Fibroblast of lung (primary cell): ENCODE data around the gene CAMKMT. TPM values are rescaled to one million over a fixed set of nuclear protein-coding genes. Genes with fewer than 3 reads are reported as not detected.

Source experiments
- DNase-seq, 2 donors: peaks; one replicate each; pipeline versions ENCODE4 v3.0.0 to v3.0.0-alpha.2; 2010; ENCODE audit warnings: low read depth in 2 of 2
- H2AFZ ChIP-seq: 2 replicates; pipeline ENCODE4 v1.5.1; 2012; ENCODE audit warnings: low read length, control low read depth, inconsistent platforms
- H3K27ac ChIP-seq: 2 replicates; pipeline ENCODE4 v1.5.1; 2011; ENCODE audit warnings: low read length, control low read depth; ENCODE audit not compliant: insufficient read depth
- H3K27me3 ChIP-seq: 2 replicates; pipeline ENCODE4 v1.5.1; 2011; ENCODE audit warnings: mild to moderate bottlenecking, low read length; ENCODE audit not compliant: control insufficient read depth, insufficient read depth
- H3K36me3 ChIP-seq: 2 replicates; pipeline ENCODE4 v1.5.1; 2011; ENCODE audit warnings: low read length; ENCODE audit not compliant: control insufficient read depth, insufficient read depth
- H3K4me1 ChIP-seq: 2 replicates; pipeline ENCODE4 v1.5.1; 2011; ENCODE audit warnings: low read length; ENCODE audit not compliant: control insufficient read depth, insufficient read depth; ENCODE audit errors: extremely low read depth
- H3K4me2 ChIP-seq: 2 replicates; pipeline ENCODE4 v1.5.1; 2011; ENCODE audit warnings: low read length, control low read depth; ENCODE audit not compliant: insufficient read depth; ENCODE audit errors: extremely low read depth
- H3K4me3 ChIP-seq, 4 experiments: fragments of 200-600 bp in 1 of 4; sonication (generic) in 1 of 4; replicated peaks in 1 of 4; 2 replicates each; pipeline ENCODE4 v1.5.1; 2011 to 2016; ENCODE audit warnings: low read length in 4 of 4, low read depth in 3 of 4, mild to moderate bottlenecking in 3 of 4, control low read depth in 2 of 4, inconsistent platforms in 1 of 4, mixed read lengths in 1 of 4; ENCODE audit not compliant: insufficient read depth in 1 of 4; ENCODE audit errors: control extremely low read depth in 1 of 4
- H3K79me2 ChIP-seq: 2 replicates; pipeline ENCODE4 v1.5.1; 2012; ENCODE audit warnings: mild to moderate bottlenecking, low read length, inconsistent platforms; ENCODE audit not compliant: control insufficient read depth, insufficient read depth
- H3K9ac ChIP-seq: 2 replicates; pipeline ENCODE4 v1.5.1; 2011; ENCODE audit warnings: mild to moderate bottlenecking, low read length, control low read depth; ENCODE audit not compliant: insufficient read depth
- H3K9me3 ChIP-seq: 2 replicates; pipeline ENCODE4 v1.5.1; 2012; ENCODE audit warnings: low read depth, low read length; ENCODE audit not compliant: control insufficient read depth, insufficient read depth
- H4K20me1 ChIP-seq: 2 replicates; pipeline ENCODE4 v1.5.1; 2011; ENCODE audit warnings: low read length; ENCODE audit not compliant: control insufficient read depth, insufficient read depth; ENCODE audit errors: extremely low read depth
- EZH2 ChIP-seq: IDR thresholded peaks from 2 replicates; pipeline ENCODE4 v1.5.1; 2012; ENCODE audit warnings: low read length, control low read depth, mild to moderate bottlenecking; ENCODE audit errors: missing control alignments
- polyA plus RNA-seq, 2 donors: library from polyadenylated mRNA; depleted of rRNA in 1 of 2; stranded (reverse) in 1 of 2; unstranded in 1 of 2; fragments of >200 nt; gene quantifications; 2 replicates each; pipeline ENCODE4 v1.2.1, GENCODE V29; 2011 to 2012; ENCODE audit warnings: missing spikeins in 1 of 2
- total RNA-seq: library from RNA; depleted of rRNA; stranded (reverse); fragments of >200 nt; gene quantifications from 2 replicates; pipeline ENCODE4 v1.2.1, GENCODE V29; 2014
- TF ChIP-seq, protein P1 (sequence below), 2 donors: IDR thresholded peaks in 1 of 2; conservative IDR thresholded peaks in 1 of 2; 1 replicate in 1 of 2; 2 replicates in 1 of 2; pipeline ENCODE4 v1.5.1; 2011 to 2012; ENCODE audit warnings: low read length in 2 of 2, control low read depth in 1 of 2, inconsistent platforms in 1 of 2, low read depth in 1 of 2, mild to moderate bottlenecking in 1 of 2

The CAMKMT gene
- total and polyA plus RNA-seq, 2 donors (not counting 1 experiment from before 2014, with no cell fraction given): 7.9 to 11.6 TPM

GRCh38 chr2:44358503-44358902 is 3.2 kb upstream of the CAMKMT start:
- Histone ChIP-seq H3K36me3 (no peaks in the 10 kb centered on the region), H3K27ac (no peak overlapping the region), H3K4me1 (peaks cover 3% of the 10 kb centered on the region), H3K79me2 (peaks cover 19% of the 10 kb centered on the region), H3K27me3 (no peaks in the 10 kb centered on the region), H3K9ac (no peak overlapping the region), H3K4me2 (no peak overlapping the region), H4K20me1 (no peaks in the 10 kb centered on the region), H3K9me3 (no peaks in the 10 kb centered on the region), H2AFZ (no peak overlapping the region), H3K4me3 (no peak overlapping the region)
- DNase-seq: peak; percentile 38 to 83
- TF ChIP-seq, protein P1, sequence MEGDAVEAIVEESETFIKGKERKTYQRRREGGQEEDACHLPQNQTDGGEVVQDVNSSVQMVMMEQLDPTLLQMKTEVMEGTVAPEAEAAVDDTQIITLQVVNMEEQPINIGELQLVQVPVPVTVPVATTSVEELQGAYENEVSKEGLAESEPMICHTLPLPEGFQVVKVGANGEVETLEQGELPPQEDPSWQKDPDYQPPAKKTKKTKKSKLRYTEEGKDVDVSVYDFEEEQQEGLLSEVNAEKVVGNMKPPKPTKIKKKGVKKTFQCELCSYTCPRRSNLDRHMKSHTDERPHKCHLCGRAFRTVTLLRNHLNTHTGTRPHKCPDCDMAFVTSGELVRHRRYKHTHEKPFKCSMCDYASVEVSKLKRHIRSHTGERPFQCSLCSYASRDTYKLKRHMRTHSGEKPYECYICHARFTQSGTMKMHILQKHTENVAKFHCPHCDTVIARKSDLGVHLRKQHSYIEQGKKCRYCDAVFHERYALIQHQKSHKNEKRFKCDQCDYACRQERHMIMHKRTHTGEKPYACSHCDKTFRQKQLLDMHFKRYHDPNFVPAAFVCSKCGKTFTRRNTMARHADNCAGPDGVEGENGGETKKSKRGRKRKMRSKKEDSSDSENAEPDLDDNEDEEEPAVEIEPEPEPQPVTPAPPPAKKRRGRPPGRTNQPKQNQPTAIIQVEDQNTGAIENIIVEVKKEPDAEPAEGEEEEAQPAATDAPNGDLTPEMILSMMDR (conservative IDR thresholded peaks at IDR 0.05 in 1 of 2, IDR thresholded peaks at IDR 0.05 in 1 of 2; ENCODE audit: low read depth in 1 of 2, low read length in 2 of 2): no peak
- no peak for TF ChIP-seq EZH2

DNA sequence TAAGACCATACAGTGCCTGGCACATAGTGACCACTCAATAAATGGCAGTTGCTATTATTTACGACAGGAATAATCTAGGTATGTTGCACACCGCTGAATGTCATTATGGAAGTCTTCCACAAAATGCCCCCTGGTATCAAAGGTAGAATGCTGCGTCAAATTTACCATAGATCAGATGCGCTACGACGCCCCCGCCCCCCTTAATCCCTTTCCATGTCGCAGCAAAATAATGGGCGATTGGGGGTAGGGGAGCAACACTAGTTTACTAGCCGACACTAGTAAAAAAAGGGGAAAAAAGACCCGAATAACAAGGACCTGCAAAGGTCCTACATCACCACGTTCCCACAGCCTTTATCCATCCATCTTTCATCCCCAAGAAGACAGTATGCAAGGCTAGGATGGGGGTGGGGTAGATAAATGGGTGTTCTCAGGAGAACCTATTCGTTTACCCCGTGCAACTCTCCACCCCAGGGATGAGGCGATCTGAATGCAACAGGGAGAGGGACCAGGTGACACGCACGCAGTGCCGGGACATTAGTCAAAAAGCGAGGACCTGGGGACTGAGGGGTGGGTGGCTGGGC is 908 bp upstream of the CAMKMT start:
- peaks cover 3% of the 10 kb centered on the region for H3K4me1 ChIP-seq
- H2AFZ ChIP-seq: peak overlapping the region; percentile 63
- H3K4me3 ChIP-seq: peak overlapping the region; percentile 89 to 97 (median 94)
- H3K27me3 ChIP-seq: no peaks in the 10 kb centered on the region
- DNase-seq: peak; percentile 17 to 21
- H3K9me3 ChIP-seq: no peaks in the 10 kb centered on the region
- peak overlapping the region; percentile 93 for H3K9ac ChIP-seq
- H3K36me3 ChIP-seq: no peaks in the 10 kb centered on the region
- H3K79me2 ChIP-seq: peaks cover 19% of the 10 kb centered on the region
- H3K4me2 ChIP-seq: peak overlapping the region; percentile 84
- no peaks in the 10 kb centered on the region for H4K20me1 ChIP-seq
- no peak for TF ChIP-seq EZH2
- TF ChIP-seq, protein P1 (conservative IDR thresholded peaks at IDR 0.05 in 1 of 2, IDR thresholded peaks at IDR 0.05 in 1 of 2; ENCODE audit: low read depth in 1 of 2, low read length in 2 of 2): no peak
- peak overlapping the region; percentile 100 for H3K27ac ChIP-seq

DNA sequence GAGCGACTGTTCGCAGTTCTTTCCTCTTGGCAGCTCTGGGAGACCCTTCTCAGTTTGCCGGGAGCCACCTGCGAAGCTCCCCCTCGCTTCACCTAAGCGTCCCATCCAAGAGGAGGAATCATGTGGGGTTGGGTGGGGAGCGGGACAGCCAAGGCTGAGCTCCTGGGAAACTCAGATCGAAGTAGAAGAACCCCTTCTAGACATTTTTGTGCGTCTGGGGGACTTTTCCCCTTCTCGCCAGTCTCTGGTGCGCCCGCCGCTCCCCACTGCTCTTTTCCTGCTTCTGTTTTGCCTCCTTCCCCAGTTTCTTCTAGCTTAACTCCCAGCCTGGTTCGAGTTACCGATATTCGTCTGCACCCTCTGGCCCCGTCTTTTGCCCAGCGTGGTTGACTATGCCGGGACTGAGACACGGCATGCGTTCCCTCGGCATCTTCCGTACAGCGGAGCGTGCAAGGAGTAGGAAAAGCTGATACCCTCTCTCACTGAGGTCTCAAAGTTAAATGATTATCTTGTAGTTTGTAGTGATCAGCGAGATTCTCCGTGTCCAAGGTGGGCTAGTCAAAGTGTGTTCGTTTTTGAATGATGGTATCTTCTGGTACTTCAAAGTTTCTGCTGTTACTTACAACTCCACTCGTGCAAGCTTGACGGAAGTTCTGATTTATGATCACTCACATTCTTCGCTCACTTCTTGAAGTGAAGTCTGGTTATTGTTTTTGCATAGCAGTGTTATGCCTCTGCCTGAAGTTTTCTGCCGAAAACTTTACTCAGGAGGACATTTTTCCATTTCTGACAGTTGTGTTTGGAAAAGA is 664 bp downstream of the CAMKMT start:
- TF ChIP-seq EZH2: no peak
- TF ChIP-seq, protein P1 (conservative IDR thresholded peaks at IDR 0.05 in 1 of 2, IDR thresholded peaks at IDR 0.05 in 1 of 2; ENCODE audit: low read depth in 1 of 2, low read length in 2 of 2): no peak
- Histone ChIP-seq H3K4me3 (peak overlapping the region; percentile 89 to 97 (median 94)), H3K27ac (peak overlapping the region; percentile 100), H4K20me1 (no peaks in the 10 kb centered on the region), H3K27me3 (no peaks in the 10 kb centered on the region), H3K36me3 (no peaks in the 10 kb centered on the region), H2AFZ (peak overlapping the region; percentile 95), H3K4me1 (peaks cover 3% of the 10 kb centered on the region), H3K9me3 (no peaks in the 10 kb centered on the region), H3K4me2 (peak overlapping the region; percentile 92), H3K9ac (peak overlapping the region; percentile 93), H3K79me2 (peaks cover 19% of the 10 kb centered on the region)
- DNase-seq: peak; percentile 54
